C1 segment of cervical spinal cord (tissue), 14 donors: ENCODE results near the gene PLAAT1.

Experiments
- DNase-seq, 14 donors: peaks; one replicate each; lab custom pipeline; 2025; lab: John Stamatoyannopoulos, UW

Gene PLAAT1

DNA sequence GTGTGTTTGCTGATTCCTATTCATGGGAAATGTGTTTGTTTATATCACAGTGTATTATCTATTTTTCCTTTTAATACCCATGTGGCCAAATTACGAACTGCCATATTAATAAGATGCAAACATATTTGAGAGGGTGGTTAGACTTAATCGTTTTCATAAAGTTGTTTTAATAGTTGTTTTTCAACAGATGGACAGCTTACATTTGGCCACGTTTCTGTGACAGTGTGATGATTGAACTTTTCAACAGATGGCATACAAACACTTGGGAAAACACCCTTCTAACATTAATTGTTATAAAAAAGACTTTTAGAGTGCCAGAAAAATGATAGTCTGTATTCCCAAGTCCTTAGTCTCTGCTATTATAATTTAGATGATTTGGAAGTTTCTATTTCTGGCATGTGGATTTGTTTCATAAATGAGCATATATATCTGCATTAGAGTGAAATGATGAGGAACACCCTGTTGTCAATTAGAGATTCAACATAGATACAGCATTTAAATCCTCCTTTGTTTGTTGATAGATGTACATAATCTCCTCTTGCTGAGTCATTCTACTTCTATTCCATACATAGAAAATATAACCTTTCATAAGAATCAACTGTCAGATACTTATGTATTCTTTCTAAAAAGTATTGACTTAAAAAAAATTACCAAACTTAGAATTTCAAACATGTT, 13.1 kb downstream of the PLAAT1 start:
- DNase-seq, result no peak

DNA sequence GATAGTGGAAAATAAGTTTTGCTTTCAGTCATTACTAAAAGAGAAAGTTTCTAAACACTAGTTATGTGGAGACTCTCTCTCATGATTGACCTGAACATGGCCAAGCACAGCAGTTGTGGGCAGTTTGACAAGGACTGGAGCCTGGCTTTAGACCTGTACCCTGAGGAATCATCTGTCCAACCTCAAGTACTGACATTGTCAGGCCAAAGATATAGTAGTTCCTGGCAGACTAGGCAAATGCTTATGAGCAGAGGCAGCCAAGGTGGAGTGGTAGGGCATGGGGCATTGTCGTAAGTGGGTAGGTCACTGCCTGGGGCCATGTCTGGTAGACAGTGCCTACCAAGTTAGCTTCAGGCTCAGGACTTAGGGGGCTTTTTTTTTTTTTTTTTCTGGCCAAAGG, 20.9 kb downstream of the PLAAT1 start:
- no peak for DNase-seq

DNA sequence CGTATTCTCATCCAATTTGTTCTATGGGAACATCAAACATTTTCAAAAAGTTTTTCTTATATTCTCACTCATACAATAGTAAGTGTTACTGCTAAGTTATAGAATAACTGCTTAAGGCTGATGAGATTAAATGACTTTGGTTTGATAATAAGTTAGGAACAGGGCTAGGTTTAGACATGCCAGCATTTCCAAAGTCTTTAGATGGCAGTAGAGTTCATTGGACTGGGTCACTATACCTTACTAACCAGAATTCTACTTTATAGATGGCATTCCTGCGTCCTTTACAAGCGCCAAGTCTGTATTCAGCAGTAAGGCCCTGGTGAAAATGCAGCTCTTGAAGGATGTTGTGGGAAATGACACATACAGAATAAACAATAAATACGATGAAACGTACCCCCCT, 21.7 kb downstream of the PLAAT1 start:
- DNase-seq, result no peak

DNA sequence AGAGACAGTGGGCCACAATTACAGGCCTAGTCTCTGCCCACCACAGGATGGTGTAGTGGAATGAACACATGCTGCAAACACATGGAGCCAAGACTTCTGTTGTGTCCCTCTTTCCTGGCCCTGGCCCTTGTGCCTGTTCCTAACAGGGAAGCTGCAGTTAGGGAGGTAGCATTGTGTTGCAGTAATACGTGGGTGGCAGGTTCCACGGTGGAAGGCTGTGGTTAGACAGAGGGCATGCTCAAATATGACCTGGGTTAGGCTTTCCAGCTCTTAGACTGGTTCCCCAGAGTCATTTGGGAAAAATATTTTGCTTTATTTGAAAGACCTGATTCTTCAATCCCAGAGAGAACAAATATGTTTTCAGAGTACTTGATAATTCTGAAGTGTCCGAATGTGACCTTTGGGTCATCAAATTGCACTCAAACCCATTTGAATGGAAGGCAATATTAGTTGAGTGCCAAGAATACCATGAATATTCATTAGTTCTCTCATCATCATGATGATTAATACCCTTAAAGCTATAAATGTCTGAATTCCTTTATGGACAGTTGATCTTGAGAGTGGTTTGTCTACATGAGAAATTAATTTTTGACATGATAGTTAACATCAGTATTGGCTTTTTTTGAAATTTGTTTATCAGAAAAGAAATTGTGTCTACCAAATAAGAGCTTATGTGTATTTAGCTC, 28.5 kb downstream of the PLAAT1 start:
- DNase-seq, result no peak

DNA sequence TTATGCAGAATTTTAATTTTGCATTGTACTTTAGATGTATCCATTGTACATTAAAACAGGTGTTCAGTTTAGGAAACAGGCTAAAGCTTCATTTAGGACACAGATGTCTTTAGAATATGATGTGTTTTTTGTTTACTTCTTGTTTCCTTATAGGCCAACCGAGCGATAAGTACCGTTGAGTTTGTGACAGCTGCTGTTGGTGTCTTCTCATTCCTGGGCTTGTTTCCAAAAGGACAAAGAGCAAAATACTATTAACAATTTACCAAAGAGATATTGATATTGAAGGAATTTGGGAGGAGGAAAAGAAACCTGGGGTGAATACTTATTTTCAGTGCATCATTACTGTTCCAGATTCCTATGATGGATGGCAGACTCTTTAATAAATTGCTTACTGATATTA, 29.4 kb downstream of the PLAAT1 start:
- DNase-seq, result no peak

DNA sequence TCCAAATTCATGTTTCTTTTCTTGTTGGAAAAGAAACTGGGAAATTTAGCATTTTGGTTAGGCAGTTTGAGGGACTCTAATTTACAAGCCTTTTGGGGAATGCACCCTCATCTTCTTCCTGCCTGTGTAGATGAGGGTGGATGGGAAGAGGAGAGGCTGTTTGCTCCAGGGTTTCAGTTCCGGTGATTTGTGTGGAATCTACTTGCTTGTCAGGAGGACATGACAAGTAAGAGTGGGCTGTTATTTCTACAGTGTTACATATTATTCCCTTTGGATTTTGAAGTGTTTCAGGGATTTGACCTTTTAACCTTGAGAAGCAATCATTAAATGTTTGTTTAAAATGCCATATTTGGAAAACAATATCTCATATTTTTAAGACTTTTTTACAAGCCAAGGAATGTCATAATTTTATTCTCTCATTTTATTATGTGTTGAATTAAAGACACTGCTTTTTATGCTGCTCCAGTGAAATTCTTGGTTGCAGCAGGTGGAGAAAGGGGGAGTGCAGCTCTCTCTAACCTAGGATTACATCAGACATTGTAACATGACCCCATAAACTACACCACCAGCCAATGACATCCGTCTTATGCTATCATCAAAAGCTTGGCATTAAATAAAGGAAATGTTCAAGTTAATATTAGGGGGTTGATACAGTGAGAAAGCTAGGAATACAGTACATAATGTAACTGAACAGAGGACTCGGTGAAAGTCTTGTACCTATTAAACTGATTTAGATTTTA, 30.2 kb downstream of the PLAAT1 start:
- DNase-seq, result no peak

DNA sequence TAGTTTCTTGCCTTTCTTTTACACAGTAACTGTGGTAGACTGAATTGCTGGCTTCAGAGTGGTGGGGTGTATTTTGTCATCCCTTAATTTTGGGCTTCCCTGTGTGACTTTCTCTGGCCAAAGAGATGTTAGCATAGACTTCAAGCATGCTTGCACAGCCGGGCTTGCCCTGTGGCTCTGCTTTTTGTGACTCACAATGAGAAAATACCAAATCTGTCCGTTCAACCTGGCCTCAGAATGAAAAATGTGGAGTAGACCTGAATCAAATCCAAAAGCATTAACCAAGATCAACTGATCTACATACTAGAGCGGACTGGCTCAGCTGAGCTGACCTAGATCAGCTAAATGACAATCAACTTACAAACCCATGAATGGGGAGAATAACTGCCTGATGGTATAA, 51.4 kb downstream of the PLAAT1 start:
- no peak for DNase-seq

DNA sequence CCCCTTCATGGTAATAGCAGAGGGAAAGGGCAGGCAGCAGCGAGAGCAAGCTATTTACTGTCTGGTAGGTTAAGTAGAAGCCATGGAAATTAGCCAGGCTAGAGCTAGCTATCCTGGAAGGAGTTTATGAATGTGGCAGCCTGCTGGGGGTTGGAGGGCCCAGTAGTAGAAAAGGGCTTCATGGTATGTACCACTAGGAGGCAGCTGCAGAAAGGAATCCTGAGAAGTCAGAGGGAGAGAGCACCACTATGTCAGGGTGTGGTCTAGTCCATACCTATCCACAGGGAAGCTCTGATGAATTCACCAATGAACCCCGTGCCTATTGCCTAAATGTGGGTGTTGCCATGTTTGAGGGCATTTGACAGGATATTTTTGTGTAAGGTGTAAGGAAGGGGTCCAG, 55.0 kb downstream of the PLAAT1 start:
- no peak for DNase-seq

DNA sequence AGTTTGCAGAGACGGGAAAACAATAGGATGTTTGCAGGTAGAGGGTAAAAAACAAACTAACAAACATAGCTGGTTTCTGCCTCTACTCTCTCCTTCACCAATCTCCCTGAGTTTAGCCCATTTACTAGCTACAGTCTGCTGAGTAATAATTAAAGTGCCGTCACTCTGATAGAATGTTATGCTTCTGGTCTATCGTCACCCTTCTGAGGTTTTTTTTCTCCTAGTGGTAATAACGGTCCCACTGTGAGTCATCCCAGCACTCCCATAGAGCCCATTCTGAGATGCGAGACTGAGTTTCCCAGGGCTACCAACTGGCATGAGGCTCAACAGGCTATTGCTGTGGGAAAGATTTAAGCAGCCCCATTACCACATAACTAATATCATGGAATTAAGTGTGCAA, 56.4 kb downstream of the PLAAT1 start:
- DNase-seq, result no peak

DNA sequence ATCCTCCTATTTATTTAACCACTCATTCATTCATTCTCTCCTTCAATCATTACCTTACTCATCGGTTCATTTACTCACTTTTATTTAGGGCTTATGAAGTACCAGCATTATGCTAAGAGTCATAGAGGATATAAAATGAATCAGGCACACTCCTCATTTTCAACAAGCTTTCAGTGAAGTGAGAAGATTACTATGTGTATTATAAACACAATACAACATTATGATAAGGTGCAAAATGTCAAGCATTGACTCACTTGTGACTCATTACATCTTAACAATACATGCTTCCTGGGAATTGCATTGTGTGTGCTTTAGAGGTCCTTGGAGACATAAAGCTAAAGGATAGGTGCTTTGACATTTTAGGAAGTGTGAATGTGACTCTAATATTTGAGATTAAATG, 60.4 kb downstream of the PLAAT1 start:
- DNase-seq, result no peak

DNA sequence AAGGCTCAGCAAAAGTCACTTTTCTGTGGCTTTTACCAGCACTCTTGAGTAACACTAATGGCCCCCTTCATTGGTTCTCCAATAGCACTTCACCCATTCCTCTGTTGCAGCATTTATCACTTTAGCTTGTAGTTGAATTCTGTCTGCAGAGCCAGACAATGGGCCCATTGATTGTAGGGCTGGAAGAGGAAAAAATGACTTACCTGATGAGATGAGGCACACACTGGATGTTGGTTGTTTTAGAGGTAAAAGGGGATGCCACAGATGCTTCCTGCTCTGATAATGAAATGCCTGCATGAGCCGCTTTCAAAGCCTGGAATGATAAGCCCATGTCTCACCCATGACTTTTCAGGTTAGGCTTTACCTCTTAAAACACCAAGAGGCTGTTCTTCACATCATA, 64.3 kb downstream of the PLAAT1 start:
- no peak for DNase-seq

DNA sequence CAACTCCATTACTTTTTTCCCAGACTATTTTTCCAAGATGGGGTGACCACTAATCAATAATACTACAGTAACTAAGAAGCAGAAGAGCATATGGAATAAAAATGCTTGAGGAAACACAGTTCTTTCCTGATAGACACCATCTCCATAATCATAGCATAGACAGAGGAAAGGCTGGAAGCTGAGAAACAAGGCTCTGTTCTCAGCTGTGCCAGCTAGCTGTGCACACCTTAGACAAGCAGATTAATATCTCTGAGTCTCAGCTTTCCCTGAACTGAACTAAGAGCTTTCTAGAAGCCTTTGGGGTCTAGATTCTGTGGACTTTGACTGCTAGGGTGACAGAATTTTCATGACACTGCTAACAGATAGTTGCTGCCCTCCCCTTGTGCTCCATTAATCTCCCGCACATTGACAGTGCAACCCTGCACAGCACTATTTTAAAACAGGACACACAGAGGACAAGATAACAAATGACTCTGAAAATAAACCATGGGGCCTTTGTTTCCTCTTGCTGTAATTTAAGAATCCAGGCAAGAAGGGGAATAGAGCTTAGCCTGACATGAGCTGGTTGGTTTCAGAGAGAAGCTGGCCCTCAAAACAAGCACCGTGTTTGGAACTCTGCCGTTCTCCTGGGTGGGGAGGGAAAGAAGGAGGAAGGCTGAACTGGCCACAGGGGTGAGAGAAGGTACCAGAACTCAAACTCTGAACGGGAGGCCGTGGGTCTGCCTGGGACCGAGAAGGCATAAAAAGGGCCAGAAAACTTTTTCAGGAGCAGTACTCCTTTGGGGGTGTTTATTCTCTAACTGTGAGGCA, 70.1 kb downstream of the PLAAT1 start:
- no peak for DNase-seq

DNA sequence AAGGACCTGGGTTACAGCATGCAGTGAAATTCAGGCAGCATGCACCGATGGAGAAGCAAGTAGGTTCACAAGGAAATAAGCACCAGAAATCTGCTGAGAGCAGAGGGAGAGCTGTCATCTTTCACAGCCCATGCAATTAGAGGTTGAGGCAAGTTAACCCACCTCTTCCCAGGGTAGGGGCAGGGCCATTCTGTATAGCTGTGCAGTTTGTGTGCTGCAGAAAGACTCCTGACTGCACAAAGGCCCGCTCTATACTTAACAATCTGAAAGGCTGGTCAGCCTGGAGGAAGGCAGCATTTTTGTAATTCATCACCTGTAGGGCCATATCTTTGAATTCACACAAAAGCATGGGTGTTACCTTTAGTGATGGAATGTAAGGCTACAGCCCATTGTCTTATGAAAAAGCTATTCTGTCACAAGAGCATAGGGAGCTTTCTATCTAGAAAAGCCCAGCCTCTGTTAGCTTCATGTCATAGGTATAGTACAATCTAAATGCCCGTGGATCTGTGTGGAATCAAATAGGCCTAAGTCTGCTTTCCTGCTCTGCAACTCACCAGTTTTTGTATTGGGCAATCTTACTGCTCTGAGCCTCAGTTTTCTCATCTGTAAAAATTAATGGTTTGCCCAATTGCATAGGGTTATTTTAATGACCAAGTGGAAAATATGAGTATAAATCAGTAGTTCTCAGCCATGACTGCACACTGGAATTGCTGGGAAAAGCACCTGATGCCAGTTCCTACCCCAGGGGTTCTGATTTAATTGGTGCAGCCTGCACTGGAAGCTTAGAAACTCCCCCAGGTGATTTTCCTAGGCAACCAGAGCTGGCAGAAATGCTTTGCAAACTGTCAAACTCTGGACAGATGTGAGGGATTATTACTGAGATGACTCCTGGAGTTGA, 72.3 kb downstream of the PLAAT1 start:
- DNase-seq, result no peak

DNA sequence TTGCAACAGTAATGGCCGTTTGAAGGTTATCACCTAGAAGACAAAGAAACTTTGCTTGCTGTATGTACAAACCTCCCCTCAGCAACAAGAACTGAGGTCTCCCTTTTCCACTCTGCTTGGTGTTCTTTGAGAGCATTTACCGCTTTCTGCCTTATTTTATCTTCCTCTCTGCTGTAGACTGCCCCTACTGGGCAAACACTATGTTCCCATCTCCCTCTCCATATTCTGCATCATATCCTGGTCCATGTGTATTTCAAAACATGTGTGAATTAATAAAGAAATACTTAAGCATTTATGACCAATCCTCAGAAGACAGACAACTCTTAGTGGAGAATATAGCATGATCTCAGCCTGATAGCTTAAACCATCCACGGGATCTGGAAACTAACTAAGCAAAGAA, 73.1 kb downstream of the PLAAT1 start:
- no peak for DNase-seq

DNA sequence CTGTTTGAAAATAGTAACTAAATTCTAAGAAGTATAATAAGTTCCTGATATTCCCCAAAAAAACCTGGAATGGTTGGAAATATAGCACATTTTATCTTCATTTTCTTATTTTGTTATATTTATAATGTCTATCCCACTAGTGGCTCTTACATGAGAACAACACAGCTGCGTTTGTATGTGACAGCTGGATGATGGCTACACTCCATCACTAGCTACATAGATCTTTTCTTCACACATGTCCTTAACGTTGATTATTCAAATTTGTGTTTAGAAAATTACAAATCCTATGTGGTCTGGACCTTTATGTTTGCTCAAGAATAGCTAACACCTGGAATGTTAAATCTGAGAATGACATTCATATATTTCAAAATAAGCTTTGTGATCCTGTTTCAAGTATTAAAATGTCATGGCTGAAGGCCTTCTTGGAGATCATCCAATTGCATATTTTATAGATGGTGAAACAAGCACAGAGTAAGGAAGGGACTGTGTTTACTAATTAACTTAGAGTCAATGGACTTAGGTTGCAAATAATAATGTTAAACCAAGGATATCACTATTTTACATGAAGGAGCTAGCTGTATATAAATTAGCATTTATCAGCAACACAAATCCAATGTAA, 76.8 kb downstream of the PLAAT1 start:
- DNase-seq, result no peak
